Right ventricle myocardium superior (tissue), 1 donor: Measurements from ENCODE around the gene PPM1J. TPM values are rescaled to one million over a fixed set of nuclear protein-coding genes. Genes with fewer than 3 reads are reported as not detected.
"Not testable (repeated sequence)": the region's sequence is repeated elsewhere in the genome, so short reads cannot be mapped to it uniquely, and the experiment has no call there.

Experiments
- ATAC-seq: fragments of 200-7000 bp; cut with Tn5 transposase; one replicate; pipeline ENCODE4 v1.9.1; 2020; ENCODE audit warnings: mild to moderate bottlenecking; ENCODE audit not compliant: poor library complexity
- DNase-seq: peaks from one replicate; pipeline ENCODE4 v3.0.0-alpha.2; 2020
- intact Hi-C: fragments of 100-400 bp; cut with DNase I; formaldehyde crosslinking; loops from one replicate; pipeline ENCODE4 v1.11.2; 2022
- total RNA-seq: library from RNA; stranded (reverse); fragmentation: NEBNext Ultra II Directional; extraction: Animal tissue kit (Norgen Biotek cat#: 25700); gene quantifications from one replicate; pipeline ENCODE4 v1.2.1, GENCODE V29; 2021
- donor health status: DM: no; HTN: yes; CAD: no; lungs with severe emphysema.

PPM1J gene
- total RNA-seq, 1 donor from 2014 or later = 4.7 TPM

- ATAC-seq (peak; percentile 44), DNase-seq (no peak)
- intact Hi-C loops = no loop called here
Measured at GRCh38 chr1:112722601-112723510, 7.7 kb upstream of the PPM1J start.

GRCh38 chr1:112721966-112722524 lies 6.9 kb upstream of the PPM1J start:
- intact Hi-C loops = no loop called here
- no peak for DNase-seq
- ATAC-seq = no peak

GRCh38 chr1:112721294-112721693 lies 6.2 kb upstream of the PPM1J start:
- ATAC-seq, DNase-seq, intact Hi-C loops: not testable (repeated sequence)

- DNase-seq (no peak), ATAC-seq (no peak)
- intact Hi-C loops = no loop called here
Measured at GRCh38 chr1:112720800-112721199, 5.7 kb upstream of the PPM1J start.

- intact Hi-C loops = loop anchor here (5.0 to 10.0 kb wide), 2 partner anchors 215 to 323 kb away; partner anchors contain the start of gene WNT2B
- DNase-seq (no peak), ATAC-seq (no peak)
Measured at GRCh38 chr1:112719706-112720105, 4.6 kb upstream of the PPM1J start.

- DNase-seq (peak; percentile 85), ATAC-seq (peak; percentile 13)
- intact Hi-C loops = loop anchor here (5.0 to 10.0 kb wide), 2 partner anchors 214 to 323 kb away; partner anchors contain the start of gene WNT2B
Measured at GRCh38 chr1:112718691-112719418, 3.7 kb upstream of the PPM1J start.

- intact Hi-C loops = loop anchor here (2.0 to 10.0 kb wide), 3 partner anchors 89 to 325 kb away; partner anchors contain the start of gene WNT2B
- ATAC-seq (no peak), DNase-seq (no peak)
Measured at GRCh38 chr1:112717263-112717873, 2.2 kb upstream of the PPM1J start.

- intact Hi-C loops = loop anchor here (2.0 to 10.0 kb wide), 3 partner anchors 91 to 326 kb away; partner anchors contain the start of gene WNT2B
Measured at GRCh38 chr1:112716133-112716720, 1.1 kb upstream of the PPM1J start.

GRCh38 chr1:112714313-112715263 lies 544 bp downstream of the PPM1J start:
- intact Hi-C loops = loop anchor here (5.0 to 10.0 kb wide), 3 partner anchors 210 to 328 kb away; partner anchors contain the start of gene WNT2B
- ATAC-seq (peak; percentile 11), DNase-seq (peak; percentile 53)

More at GRCh38 chr1:112716133-112716720, 1.1 kb upstream of the PPM1J start:
- peak; percentile 89 for DNase-seq
- peak; percentile 85 for ATAC-seq

- no peak for ATAC-seq
- intact Hi-C loops = loop anchor here (5.0 to 10.0 kb wide), 2 partner anchors 209 to 321 kb away; partner anchors contain the start of gene WNT2B
- no peak for DNase-seq
Measured at GRCh38 chr1:112713466-112714312, 1.4 kb downstream of the PPM1J start.

GRCh38 chr1:112712701-112713128 lies 2.4 kb downstream of the PPM1J start:
- no peak for ATAC-seq
- DNase-seq = no peak
- intact Hi-C loops = loop anchor here (5.0 to 10.0 kb wide), 2 partner anchors 208 to 320 kb away; partner anchors contain the start of gene WNT2B

GRCh38 chr1:112712191-112712590 lies 2.9 kb downstream of the PPM1J start:
- ATAC-seq = no peak
- intact Hi-C loops = loop anchor here (5.0 to 10.0 kb wide), 2 partner anchors 207 to 320 kb away; partner anchors contain the start of gene WNT2B
- DNase-seq = no peak

- DNase-seq (no peak), ATAC-seq (no peak)
- intact Hi-C loops = loop anchor here (5.0 to 10.0 kb wide), 2 partner anchors 207 to 319 kb away; partner anchors contain the start of gene WNT2B
Measured at GRCh38 chr1:112711670-112712069, 3.5 kb downstream of the PPM1J start.

GRCh38 chr1:112711041-112711440 lies 4.1 kb downstream of the PPM1J start:
- DNase-seq (no peak), ATAC-seq (no peak)
- intact Hi-C loops = loop anchor here (5.0 to 10.0 kb wide), 2 partner anchors 206 to 319 kb away; partner anchors contain the start of gene WNT2B

- no peak for DNase-seq
- intact Hi-C loops = loop anchor here (5.0 to 10.0 kb wide), 2 partner anchors 206 to 318 kb away; partner anchors contain the start of gene WNT2B
- ATAC-seq = no peak
Measured at GRCh38 chr1:112710586-112710985, 4.5 kb downstream of the PPM1J start.

GRCh38 chr1:112710159-112710558 lies 5.0 kb downstream of the PPM1J start:
- intact Hi-C loops = loop anchor here (5.0 to 10.0 kb wide), 2 partner anchors 205 to 318 kb away; partner anchors contain the start of gene WNT2B

More at GRCh38 chr1:112710159-112710558, 5.0 kb downstream of the PPM1J start:
- ATAC-seq (no peak), DNase-seq (no peak)
